ENCODE data around the gene GSTA3.

GSTA3 gene

GRCh38 chr6:52929321-52930164 is 20.0 kb upstream of the GSTA3 start:
- TF ChIP-seq SIN3A (IDR thresholded peaks at IDR 0.05; ENCODE audit: borderline replicate concordance, insufficient read depth, low read length) (no peak), TAF1 (IDR thresholded peaks at IDR 0.05; ENCODE audit: borderline replicate concordance, insufficient read depth, low read length) (no peak), FOXP2 (optimal IDR thresholded peaks at IDR 0.05; ENCODE audit: borderline replicate concordance, extremely low read depth, extremely low read length, insufficient read depth) (no peak), POLR2AphosphoS5 (IDR thresholded peaks at IDR 0.05; ENCODE audit: low read depth, low read length) (no peak)
- TF ChIP-seq, protein P1, sequence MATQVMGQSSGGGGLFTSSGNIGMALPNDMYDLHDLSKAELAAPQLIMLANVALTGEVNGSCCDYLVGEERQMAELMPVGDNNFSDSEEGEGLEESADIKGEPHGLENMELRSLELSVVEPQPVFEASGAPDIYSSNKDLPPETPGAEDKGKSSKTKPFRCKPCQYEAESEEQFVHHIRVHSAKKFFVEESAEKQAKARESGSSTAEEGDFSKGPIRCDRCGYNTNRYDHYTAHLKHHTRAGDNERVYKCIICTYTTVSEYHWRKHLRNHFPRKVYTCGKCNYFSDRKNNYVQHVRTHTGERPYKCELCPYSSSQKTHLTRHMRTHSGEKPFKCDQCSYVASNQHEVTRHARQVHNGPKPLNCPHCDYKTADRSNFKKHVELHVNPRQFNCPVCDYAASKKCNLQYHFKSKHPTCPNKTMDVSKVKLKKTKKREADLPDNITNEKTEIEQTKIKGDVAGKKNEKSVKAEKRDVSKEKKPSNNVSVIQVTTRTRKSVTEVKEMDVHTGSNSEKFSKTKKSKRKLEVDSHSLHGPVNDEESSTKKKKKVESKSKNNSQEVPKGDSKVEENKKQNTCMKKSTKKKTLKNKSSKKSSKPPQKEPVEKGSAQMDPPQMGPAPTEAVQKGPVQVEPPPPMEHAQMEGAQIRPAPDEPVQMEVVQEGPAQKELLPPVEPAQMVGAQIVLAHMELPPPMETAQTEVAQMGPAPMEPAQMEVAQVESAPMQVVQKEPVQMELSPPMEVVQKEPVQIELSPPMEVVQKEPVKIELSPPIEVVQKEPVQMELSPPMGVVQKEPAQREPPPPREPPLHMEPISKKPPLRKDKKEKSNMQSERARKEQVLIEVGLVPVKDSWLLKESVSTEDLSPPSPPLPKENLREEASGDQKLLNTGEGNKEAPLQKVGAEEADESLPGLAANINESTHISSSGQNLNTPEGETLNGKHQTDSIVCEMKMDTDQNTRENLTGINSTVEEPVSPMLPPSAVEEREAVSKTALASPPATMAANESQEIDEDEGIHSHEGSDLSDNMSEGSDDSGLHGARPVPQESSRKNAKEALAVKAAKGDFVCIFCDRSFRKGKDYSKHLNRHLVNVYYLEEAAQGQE (IDR thresholded peaks at IDR 0.05; ENCODE audit: insufficient read depth in 1 of 2, low read depth in 2 of 2, low read length in 2 of 2) = no peak

- TF ChIP-seq SIN3A (IDR thresholded peaks at IDR 0.05; ENCODE audit: borderline replicate concordance, insufficient read depth, low read length) = no peak
- TF ChIP-seq, protein P1 (IDR thresholded peaks at IDR 0.05; ENCODE audit: insufficient read depth in 1 of 2, low read depth in 2 of 2, low read length in 2 of 2) = no peak
- TF ChIP-seq FOXP2 (optimal IDR thresholded peaks at IDR 0.05; ENCODE audit: borderline replicate concordance, extremely low read depth, extremely low read length, insufficient read depth) = no peak
- no peak for TF ChIP-seq TAF1 (IDR thresholded peaks at IDR 0.05; ENCODE audit: borderline replicate concordance, insufficient read depth, low read length)
- no peak for TF ChIP-seq POLR2AphosphoS5 (IDR thresholded peaks at IDR 0.05; ENCODE audit: low read depth, low read length)
Measured at GRCh38 chr6:52927451-52927850, 18.0 kb upstream of the GSTA3 start.

DNA sequence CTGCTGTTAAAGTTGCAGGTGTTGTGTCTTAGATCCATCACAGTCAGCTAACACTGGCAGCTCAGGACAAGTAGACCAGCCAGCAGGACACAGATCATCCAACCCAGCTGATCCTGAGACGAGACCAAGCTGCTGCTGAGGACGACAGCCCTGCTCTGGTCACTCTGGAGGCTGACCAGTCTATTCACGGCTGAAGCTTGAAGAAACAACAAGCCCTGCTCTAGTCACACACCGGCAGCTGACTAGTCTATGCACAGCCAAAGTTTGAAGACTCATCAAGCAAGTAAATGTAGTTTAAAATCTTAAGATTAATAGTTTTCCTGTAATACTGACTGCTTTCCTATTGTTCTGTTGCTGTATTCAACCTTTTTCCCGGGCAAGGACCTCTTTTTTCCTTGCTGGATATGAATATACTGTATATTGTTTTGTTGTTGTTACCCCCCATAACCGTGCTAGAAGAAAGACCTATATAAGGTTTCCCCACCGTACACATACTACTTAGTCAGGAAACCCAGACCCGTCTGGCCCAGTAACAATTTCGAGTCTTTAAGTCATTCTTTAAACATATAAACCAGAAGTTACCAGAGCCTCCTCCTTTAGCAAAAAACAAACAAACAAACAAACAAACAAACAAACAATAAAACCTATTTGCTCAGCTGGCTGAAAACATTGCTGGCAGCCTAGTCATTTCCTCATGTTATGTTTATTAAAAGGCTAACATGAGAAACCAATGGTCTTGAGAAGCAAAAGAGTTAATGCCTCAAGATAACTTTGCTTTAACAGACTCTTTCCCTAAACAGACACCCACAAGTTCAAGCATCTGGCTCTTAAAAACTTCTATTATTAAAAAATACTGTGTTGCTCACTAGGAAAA is 16.7 kb upstream of the GSTA3 start:
- TF ChIP-seq TAF1 (IDR thresholded peaks at IDR 0.05; ENCODE audit: borderline replicate concordance, insufficient read depth, low read length) (no peak), SIN3A (IDR thresholded peaks at IDR 0.05; ENCODE audit: borderline replicate concordance, insufficient read depth, low read length) (no peak), POLR2AphosphoS5 (IDR thresholded peaks at IDR 0.05; ENCODE audit: low read depth, low read length) (no peak), FOXP2 (optimal IDR thresholded peaks at IDR 0.05; ENCODE audit: borderline replicate concordance, extremely low read depth, extremely low read length, insufficient read depth) (no peak)
- TF ChIP-seq, protein P1 (IDR thresholded peaks at IDR 0.05; ENCODE audit: insufficient read depth in 1 of 2, low read depth in 2 of 2, low read length in 2 of 2) = no peak

DNA sequence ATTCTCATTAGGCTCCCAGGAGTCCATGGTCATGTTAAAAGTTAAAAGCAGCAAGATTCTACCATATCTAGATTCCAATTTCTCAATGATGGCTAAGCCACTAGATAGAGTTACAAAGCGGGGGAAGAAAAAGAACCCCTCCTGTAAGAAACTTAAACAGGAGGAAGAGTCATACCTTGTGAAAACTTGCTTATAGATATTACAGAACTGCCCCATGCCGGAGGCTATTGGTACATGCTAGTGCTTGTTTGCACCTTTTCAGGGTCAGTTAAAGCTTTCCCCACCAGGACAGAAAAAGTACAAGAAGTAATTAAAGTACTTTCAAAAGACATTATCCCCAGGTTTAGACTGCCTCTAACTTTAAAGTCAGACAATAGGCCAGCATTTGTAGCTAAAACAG is 15.5 kb upstream of the GSTA3 start:
- TF ChIP-seq, protein P1 (IDR thresholded peaks at IDR 0.05; ENCODE audit: insufficient read depth in 1 of 2, low read depth in 2 of 2, low read length in 2 of 2) = no peak
- no peak for TF ChIP-seq POLR2AphosphoS5 (IDR thresholded peaks at IDR 0.05; ENCODE audit: low read depth, low read length)
- TF ChIP-seq FOXP2 (optimal IDR thresholded peaks at IDR 0.05; ENCODE audit: borderline replicate concordance, extremely low read depth, extremely low read length, insufficient read depth) = no peak
- TF ChIP-seq SIN3A (IDR thresholded peaks at IDR 0.05; ENCODE audit: borderline replicate concordance, insufficient read depth, low read length) = no peak
- no peak for TF ChIP-seq TAF1 (IDR thresholded peaks at IDR 0.05; ENCODE audit: borderline replicate concordance, insufficient read depth, low read length)

Measured in PFSK-1 (cell line).